HL-60 (cell line): Measurements from ENCODE around the gene EYA4.

Source experiments
- DNase-seq, 2 experiments: peaks; one replicate each; pipeline ENCODE4 v3.0.0-alpha.2; 2010 to 2020; ENCODE audit warnings: low read depth in 1 of 2, low spot score in 1 of 2
- H3K27ac ChIP-seq: fragments of 250-450 bp; sonication (Bioruptor Pico); replicated peaks from 2 replicates; pipeline ENCODE4 v1.5.1; 2020; ENCODE audit warnings: mild to moderate bottlenecking, moderate library complexity
- H3K27me3 ChIP-seq: fragments of 250-450 bp; sonication (Bioruptor Pico); 2 replicates; pipeline ENCODE4 v1.5.1; 2021; ENCODE audit warnings: mild to moderate bottlenecking, moderate library complexity; ENCODE audit not compliant: insufficient read depth, poor library complexity, severe bottlenecking
- H3K4me3 ChIP-seq: replicated peaks from 2 replicates; pipeline ENCODE4 v1.5.1; 2011; ENCODE audit warnings: mild to moderate bottlenecking, control low read depth, low read length; ENCODE audit not compliant: insufficient read depth
- GABPA ChIP-seq: IDR thresholded peaks from 2 replicates; pipeline ENCODE4 v1.6.1; 2012; ENCODE audit warnings: low read depth
- POLR2AphosphoS5 ChIP-seq: IDR thresholded peaks from 2 replicates; pipeline ENCODE4 v1.6.1; 2012; ENCODE audit warnings: low read depth
- SPI1 ChIP-seq: IDR thresholded peaks from 2 replicates; pipeline ENCODE4 v1.6.1; 2012; ENCODE audit warnings: low read depth, mild to moderate bottlenecking, borderline replicate concordance
- TF ChIP-seq, protein P1 (sequence below): IDR thresholded peaks from 2 replicates; pipeline ENCODE4 v1.6.1; 2012; ENCODE audit warnings: low read depth; ENCODE audit not compliant: insufficient replicate concordance
- TF ChIP-seq, protein P2 (sequence below): IDR thresholded peaks from one replicate; pipeline ENCODE4 v1.5.1; 2011; ENCODE audit warnings: low read length, control low read depth, inconsistent platforms; ENCODE audit not compliant: insufficient read depth

EYA4 gene

DNA sequence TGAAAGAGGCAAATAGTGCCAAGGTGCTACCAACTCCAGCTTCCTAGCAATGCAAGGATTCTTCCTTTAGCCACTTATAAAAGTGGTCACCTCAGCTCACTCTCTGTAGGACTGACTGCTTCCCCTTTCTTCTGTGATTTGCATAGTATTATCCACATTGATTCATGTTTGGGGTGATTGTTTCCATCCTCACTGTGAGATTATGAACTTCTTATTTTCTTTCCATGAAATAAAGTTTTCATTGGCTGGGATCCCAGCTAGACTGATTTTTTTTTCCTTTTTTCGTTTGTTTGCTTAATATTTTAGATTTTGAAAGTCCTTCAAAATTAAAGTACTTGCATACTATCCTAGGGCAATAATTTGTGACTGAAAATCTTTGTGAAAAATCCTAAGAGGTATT, 50.5 kb downstream of the EYA4 start:
- no peak for DNase-seq
- Histone ChIP-seq H3K4me3 (no peak overlapping the region), H3K27me3 (no peaks in the 10 kb centered on the region), H3K27ac (no peak overlapping the region)
- no peak for TF ChIP-seq GABPA
- TF ChIP-seq, protein P1, sequence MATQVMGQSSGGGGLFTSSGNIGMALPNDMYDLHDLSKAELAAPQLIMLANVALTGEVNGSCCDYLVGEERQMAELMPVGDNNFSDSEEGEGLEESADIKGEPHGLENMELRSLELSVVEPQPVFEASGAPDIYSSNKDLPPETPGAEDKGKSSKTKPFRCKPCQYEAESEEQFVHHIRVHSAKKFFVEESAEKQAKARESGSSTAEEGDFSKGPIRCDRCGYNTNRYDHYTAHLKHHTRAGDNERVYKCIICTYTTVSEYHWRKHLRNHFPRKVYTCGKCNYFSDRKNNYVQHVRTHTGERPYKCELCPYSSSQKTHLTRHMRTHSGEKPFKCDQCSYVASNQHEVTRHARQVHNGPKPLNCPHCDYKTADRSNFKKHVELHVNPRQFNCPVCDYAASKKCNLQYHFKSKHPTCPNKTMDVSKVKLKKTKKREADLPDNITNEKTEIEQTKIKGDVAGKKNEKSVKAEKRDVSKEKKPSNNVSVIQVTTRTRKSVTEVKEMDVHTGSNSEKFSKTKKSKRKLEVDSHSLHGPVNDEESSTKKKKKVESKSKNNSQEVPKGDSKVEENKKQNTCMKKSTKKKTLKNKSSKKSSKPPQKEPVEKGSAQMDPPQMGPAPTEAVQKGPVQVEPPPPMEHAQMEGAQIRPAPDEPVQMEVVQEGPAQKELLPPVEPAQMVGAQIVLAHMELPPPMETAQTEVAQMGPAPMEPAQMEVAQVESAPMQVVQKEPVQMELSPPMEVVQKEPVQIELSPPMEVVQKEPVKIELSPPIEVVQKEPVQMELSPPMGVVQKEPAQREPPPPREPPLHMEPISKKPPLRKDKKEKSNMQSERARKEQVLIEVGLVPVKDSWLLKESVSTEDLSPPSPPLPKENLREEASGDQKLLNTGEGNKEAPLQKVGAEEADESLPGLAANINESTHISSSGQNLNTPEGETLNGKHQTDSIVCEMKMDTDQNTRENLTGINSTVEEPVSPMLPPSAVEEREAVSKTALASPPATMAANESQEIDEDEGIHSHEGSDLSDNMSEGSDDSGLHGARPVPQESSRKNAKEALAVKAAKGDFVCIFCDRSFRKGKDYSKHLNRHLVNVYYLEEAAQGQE, result no peak
- TF ChIP-seq SPI1, result no peak

DNA sequence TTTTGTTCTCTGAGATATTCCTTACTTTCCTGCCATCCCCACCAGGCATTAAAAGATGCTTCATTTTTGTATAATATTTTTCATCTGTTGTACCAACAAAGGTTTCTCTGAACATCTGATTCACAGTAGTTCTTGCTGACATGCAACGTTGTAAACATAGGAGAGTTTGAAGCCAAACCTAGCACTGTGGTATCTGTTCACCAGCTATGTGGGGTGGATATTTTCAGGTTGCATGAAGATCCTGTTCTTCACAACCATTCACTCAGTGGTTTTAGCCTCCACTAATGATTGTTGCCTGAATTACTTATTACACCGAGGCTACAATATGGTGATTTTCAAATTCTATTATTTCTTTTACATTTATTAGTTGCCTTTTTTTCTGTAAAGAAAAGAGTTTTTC, 56.5 kb downstream of the EYA4 start:
- TF ChIP-seq, protein P2, sequence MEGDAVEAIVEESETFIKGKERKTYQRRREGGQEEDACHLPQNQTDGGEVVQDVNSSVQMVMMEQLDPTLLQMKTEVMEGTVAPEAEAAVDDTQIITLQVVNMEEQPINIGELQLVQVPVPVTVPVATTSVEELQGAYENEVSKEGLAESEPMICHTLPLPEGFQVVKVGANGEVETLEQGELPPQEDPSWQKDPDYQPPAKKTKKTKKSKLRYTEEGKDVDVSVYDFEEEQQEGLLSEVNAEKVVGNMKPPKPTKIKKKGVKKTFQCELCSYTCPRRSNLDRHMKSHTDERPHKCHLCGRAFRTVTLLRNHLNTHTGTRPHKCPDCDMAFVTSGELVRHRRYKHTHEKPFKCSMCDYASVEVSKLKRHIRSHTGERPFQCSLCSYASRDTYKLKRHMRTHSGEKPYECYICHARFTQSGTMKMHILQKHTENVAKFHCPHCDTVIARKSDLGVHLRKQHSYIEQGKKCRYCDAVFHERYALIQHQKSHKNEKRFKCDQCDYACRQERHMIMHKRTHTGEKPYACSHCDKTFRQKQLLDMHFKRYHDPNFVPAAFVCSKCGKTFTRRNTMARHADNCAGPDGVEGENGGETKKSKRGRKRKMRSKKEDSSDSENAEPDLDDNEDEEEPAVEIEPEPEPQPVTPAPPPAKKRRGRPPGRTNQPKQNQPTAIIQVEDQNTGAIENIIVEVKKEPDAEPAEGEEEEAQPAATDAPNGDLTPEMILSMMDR, result no peak
- TF ChIP-seq, protein P1, result no peak
- no peak for TF ChIP-seq SPI1
- TF ChIP-seq POLR2AphosphoS5, result no peak
- TF ChIP-seq GABPA, result no peak
- no peaks in the 10 kb centered on the region for H3K27me3 ChIP-seq
- no peak overlapping the region for H3K27ac ChIP-seq
- DNase-seq, result no peak
- H3K4me3 ChIP-seq, result no peak overlapping the region

DNA sequence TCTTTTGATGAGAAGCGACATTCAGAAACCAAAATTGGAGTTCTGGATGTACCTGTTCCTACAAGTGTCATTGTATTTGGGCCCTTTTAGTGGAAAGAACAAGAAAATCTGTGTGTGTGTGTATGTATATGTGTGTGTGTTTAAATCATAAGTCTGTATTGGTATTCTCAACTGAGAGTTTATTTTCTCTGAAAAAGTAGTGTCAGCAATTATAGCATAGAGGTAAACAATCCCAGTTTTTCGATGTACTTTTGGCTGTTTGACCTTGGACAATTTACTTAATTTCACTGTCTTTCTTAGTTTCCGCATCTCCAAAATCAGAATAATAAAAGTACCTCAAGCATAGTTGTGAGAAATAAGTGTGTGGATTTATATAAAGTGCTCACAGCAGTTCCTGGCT, 57.2 kb downstream of the EYA4 start:
- TF ChIP-seq SPI1 (no peak), POLR2AphosphoS5 (no peak)
- H3K27ac ChIP-seq, result no peak overlapping the region
- H3K27me3 ChIP-seq, result no peaks in the 10 kb centered on the region
- DNase-seq, result no peak
- H3K4me3 ChIP-seq, result no peak overlapping the region

DNA sequence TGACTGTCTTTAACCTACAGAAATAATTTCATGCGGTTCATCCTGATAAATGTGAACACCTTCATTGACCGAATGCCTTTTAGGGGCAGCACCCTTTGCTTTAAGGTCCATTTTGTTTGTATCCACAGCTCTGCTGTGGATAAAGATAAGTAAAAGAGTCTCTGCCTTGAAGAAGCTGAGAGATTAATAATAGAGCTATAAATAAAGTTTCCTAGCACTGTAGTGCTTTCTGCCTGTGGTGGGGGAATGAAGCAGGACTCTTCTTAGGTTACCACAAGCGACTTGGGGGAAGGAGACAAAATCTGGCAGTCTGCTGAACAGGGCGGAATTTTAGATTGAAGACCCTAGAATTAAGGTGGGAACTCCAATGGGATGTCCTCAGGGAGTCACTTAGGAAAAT, 57.6 kb downstream of the EYA4 start:
- DNase-seq, result no peak
- TF ChIP-seq SPI1 (no peak), POLR2AphosphoS5 (no peak), GABPA (no peak)
- TF ChIP-seq, protein P1, result no peak
- TF ChIP-seq, protein P2, result no peak
- no peak overlapping the region for H3K4me3 ChIP-seq
- H3K27me3 ChIP-seq, result no peaks in the 10 kb centered on the region
- no peak overlapping the region for H3K27ac ChIP-seq
